CD14-positive monocyte (primary cell): ENCODE results near the gene CDRT4. TPM values are rescaled to one million over a fixed set of nuclear protein-coding genes. Genes with fewer than 3 reads are reported as not detected.

ENCODE experiments used
- DNase-seq, 3 donors: peaks; one replicate each; pipeline ENCODE4 v3.0.0-alpha.2; 2011 to 2022
- H2AFZ ChIP-seq: 2 replicates; pipeline ENCODE4 v1.6.0; 2012; ENCODE audit warnings: mild to moderate bottlenecking, low read depth, low read length, inconsistent platforms; ENCODE audit not compliant: insufficient read depth, poor library complexity, severe bottlenecking
- H3K27ac ChIP-seq, 2 donors: 1 replicate in 1 of 2; 2 replicates in 1 of 2; pipeline ENCODE4 v1.5.1; 2012 to 2013; ENCODE audit warnings: low read length in 2 of 2, control low read depth in 1 of 2, inconsistent platforms in 1 of 2, low read depth in 1 of 2, mild to moderate bottlenecking in 1 of 2
- H3K27me3 ChIP-seq, 2 donors: one replicate each; pipeline versions ENCODE4 v1.6.0 to v1.6.1; 2011 to 2013; ENCODE audit warnings: low read length in 2 of 2; ENCODE audit not compliant: control insufficient read depth in 2 of 2, insufficient read depth in 2 of 2
- H3K36me3 ChIP-seq, 2 donors: replicated peaks in 1 of 2; 1 replicate in 1 of 2; 2 replicates in 1 of 2; pipeline versions ENCODE4 v1.5.1 to v1.6.1; 2012 to 2013; ENCODE audit warnings: low read length in 2 of 2, control low read depth in 1 of 2, inconsistent platforms in 1 of 2, mild to moderate bottlenecking in 1 of 2; ENCODE audit not compliant: insufficient read depth in 2 of 2, control insufficient read depth in 1 of 2
- H3K4me1 ChIP-seq, 2 donors: 1 replicate in 1 of 2; 2 replicates in 1 of 2; pipeline versions ENCODE4 v1.5.1 to v1.6.1; 2012 to 2013; ENCODE audit warnings: low read length in 2 of 2, control low read depth in 1 of 2, inconsistent platforms in 1 of 2, mild to moderate bottlenecking in 1 of 2, moderate library complexity in 1 of 2; ENCODE audit not compliant: insufficient read depth in 2 of 2, control insufficient read depth in 1 of 2
- H3K4me2 ChIP-seq: replicated peaks from 2 replicates; pipeline ENCODE3; 2012; ENCODE audit warnings: low read length, moderate library complexity, mild to moderate bottlenecking; ENCODE audit not compliant: poor library complexity, severe bottlenecking; ENCODE audit errors: extremely low read depth
- H3K4me3 ChIP-seq, 3 experiments: fragments of 200-600 bp in 1 of 3; sonication (generic) in 1 of 3; replicated peaks in 1 of 3; 1 replicate in 2 of 3; 2 replicates in 1 of 3; pipeline ENCODE4 v1.5.1; 2011 to 2013; ENCODE audit warnings: low read length in 3 of 3, mild to moderate bottlenecking in 3 of 3, control low read depth in 2 of 3, low read depth in 2 of 3, inconsistent platforms in 1 of 3, moderate library complexity in 1 of 3
- H3K79me2 ChIP-seq: 2 replicates; pipeline ENCODE4 v1.6.0; 2012; ENCODE audit warnings: mild to moderate bottlenecking, control low read depth, inconsistent platforms, low read length, moderate library complexity; ENCODE audit not compliant: insufficient read depth
- H3K9ac ChIP-seq: 2 replicates; pipeline ENCODE4 v1.6.0; 2017; ENCODE audit warnings: low read length, mild to moderate bottlenecking; ENCODE audit not compliant: insufficient read depth, poor library complexity, severe bottlenecking
- H3K9me3 ChIP-seq, 2 donors: replicated peaks in 1 of 2; 1 replicate in 1 of 2; 2 replicates in 1 of 2; pipeline versions ENCODE4 v1.5.1 to v1.6.1; 2012 to 2013; ENCODE audit warnings: low read length in 2 of 2, control low read depth in 1 of 2; ENCODE audit not compliant: control insufficient read depth in 1 of 2, insufficient read depth in 1 of 2
- H4K20me1 ChIP-seq: 2 replicates; pipeline ENCODE4 v1.6.0; 2012; ENCODE audit warnings: mild to moderate bottlenecking, low read length, control low read depth, moderate library complexity; ENCODE audit not compliant: insufficient read depth
- H3K27ac Mint-ChIP-seq, 7 donors: one replicate each; pipeline ENCODE4 v1.8.0; 2020; ENCODE audit warnings: mild to moderate bottlenecking in 7 of 7, mixed read lengths in 7 of 7, moderate library complexity in 6 of 7, inconsistent platforms in 2 of 7
- H3K27me3 Mint-ChIP-seq, 3 donors: one replicate each; pipeline ENCODE4 v1.8.0; 2021 to 2022; ENCODE audit warnings: low read depth in 3 of 3, mild to moderate bottlenecking in 3 of 3, mixed read lengths in 3 of 3, moderate library complexity in 3 of 3, inconsistent platforms in 1 of 3
- H3K36me3 Mint-ChIP-seq, 2 donors: one replicate each; pipeline ENCODE4 v1.8.0; 2020; ENCODE audit warnings: mixed read lengths in 2 of 2, inconsistent platforms in 1 of 2, mild to moderate bottlenecking in 1 of 2
- H3K4me1 Mint-ChIP-seq: one replicate; pipeline ENCODE4 v1.8.0; 2020; ENCODE audit warnings: mild to moderate bottlenecking, mixed read lengths
- H3K4me3 Mint-ChIP-seq, 2 donors: one replicate each; pipeline ENCODE4 v1.8.0; 2020; ENCODE audit warnings: mild to moderate bottlenecking in 2 of 2, mixed read lengths in 2 of 2, moderate library complexity in 1 of 2
- H3K9me3 Mint-ChIP-seq, 7 donors: one replicate each; pipeline ENCODE4 v1.8.0; 2020 to 2022; ENCODE audit warnings: mixed read lengths in 7 of 7, mild to moderate bottlenecking in 6 of 7, moderate library complexity in 6 of 7, inconsistent platforms in 2 of 7
- CTCF ChIP-seq: fragments of 200-600 bp; IDR thresholded peaks from one replicate; pipeline ENCODE4 v1.8.0; 2022; ENCODE audit warnings: antibody characterized with exemption, mild to moderate bottlenecking
- WGBS: methylation state at CpG from one replicate; pipeline ENCODE4 v1.1.5; 2013; ENCODE audit warnings: missing lambda C conversion rate; ENCODE audit not compliant: insufficient coverage; 5-methylcytosine and 5-hydroxymethylcytosine counted together
- intact Hi-C, 2 donors: fragments of 100-400 bp; cut with micrococcal nuclease; formaldehyde crosslinking; loops; one replicate each; pipeline versions ENCODE4 v1.15.0 to v1.15.1; 2023
- polyA plus RNA-seq, 3 donors: library from polyadenylated mRNA; depleted of rRNA in 1 of 3; unstranded in 2 of 3; stranded (reverse) in 1 of 3; fragments of 300-500 nt in 2 of 3; fragments of >200 nt in 1 of 3; fragmentation: Illumina TruSeq in 2 of 3; gene quantifications; 1 replicate in 2 of 3; 2 replicates in 1 of 3; pipeline ENCODE4 v1.2.3, GENCODE V29; 2012 to 2021

Gene CDRT4
- polyA plus RNA-seq, 3 donors: 0.34 to 0.71 TPM; not detected in 1

- no peaks in the 10 kb centered on the region for H4K20me1 ChIP-seq
- Mint-ChIP-seq H3K4me3 (no peak overlapping the region), H3K36me3 (no peaks in the 10 kb centered on the region), H3K27me3 (peaks cover 0 to 6% (median 0%) of the 10 kb centered on the region in 3 donors), H3K4me1 (peaks cover 21% of the 10 kb centered on the region), H3K27ac (no peak overlapping the region), H3K9me3 (peaks cover 0 to 2% (median 0%) of the 10 kb centered on the region in 7 donors)
- H3K27ac ChIP-seq: no peak overlapping the region
- H3K79me2 ChIP-seq: no peaks in the 10 kb centered on the region
- H3K4me1 ChIP-seq: peaks cover 14% of the 10 kb centered on the region in 2 donors
- no peaks in the 10 kb centered on the region for H3K27me3 ChIP-seq
- WGBS: 98% methylated on average over 11 of the region's 14 CpGs
- H3K36me3 ChIP-seq: no peaks in the 10 kb centered on the region
- H3K9ac ChIP-seq: no peak overlapping the region
- intact Hi-C loops: no loop called here
- no peak overlapping the region for H3K4me3 ChIP-seq
- DNase-seq: no peak
- no peak overlapping the region for H2AFZ ChIP-seq
- no peaks in the 10 kb centered on the region for H3K9me3 ChIP-seq
- no peak for TF ChIP-seq CTCF
- no peak overlapping the region for H3K4me2 ChIP-seq
Measured at GRCh38 chr17:15409721-15410250, 57.6 kb downstream of the CDRT4 start.

- Histone ChIP-seq H3K27ac (no peak overlapping the region), H2AFZ (no peak overlapping the region), H3K79me2 (no peaks in the 10 kb centered on the region), H3K27me3 (no peaks in the 10 kb centered on the region), H4K20me1 (no peaks in the 10 kb centered on the region), H3K4me3 (no peak overlapping the region), H3K9ac (no peak overlapping the region), H3K9me3 (no peaks in the 10 kb centered on the region), H3K4me2 (no peak overlapping the region), H3K36me3 (no peaks in the 10 kb centered on the region), H3K4me1 (peaks cover 14% of the 10 kb centered on the region in 2 donors)
- peaks cover 0 to 6% (median under 1%) of the 10 kb centered on the region in 3 donors for H3K27me3 Mint-ChIP-seq
- TF ChIP-seq CTCF: no peak
- no peak overlapping the region for H3K4me3 Mint-ChIP-seq
- no peaks in the 10 kb centered on the region for H3K36me3 Mint-ChIP-seq
- peaks cover 0 to 2% (median 0%) of the 10 kb centered on the region in 7 donors for H3K9me3 Mint-ChIP-seq
- no peak overlapping the region for H3K27ac Mint-ChIP-seq
- intact Hi-C loops: no loop called here
- no peak for DNase-seq
- peaks cover 21% of the 10 kb centered on the region for H3K4me1 Mint-ChIP-seq
- WGBS: 94% methylated on average over 2 of the region's 3 CpGs
Measured at GRCh38 chr17:15408803-15409202, 58.6 kb downstream of the CDRT4 start.
